GM21825 (cell line): ENCODE data around the gene SLC30A1.

Experiments
- ATAC-seq: cut with Tn5 transposase; IDR thresholded peaks from one replicate; pipeline ENCODE4 v1.9.1; 2021; ENCODE audit warnings: mild to moderate bottlenecking, moderate library complexity; ENCODE audit not compliant: unreplicated experiment

SLC30A1 gene

DNA sequence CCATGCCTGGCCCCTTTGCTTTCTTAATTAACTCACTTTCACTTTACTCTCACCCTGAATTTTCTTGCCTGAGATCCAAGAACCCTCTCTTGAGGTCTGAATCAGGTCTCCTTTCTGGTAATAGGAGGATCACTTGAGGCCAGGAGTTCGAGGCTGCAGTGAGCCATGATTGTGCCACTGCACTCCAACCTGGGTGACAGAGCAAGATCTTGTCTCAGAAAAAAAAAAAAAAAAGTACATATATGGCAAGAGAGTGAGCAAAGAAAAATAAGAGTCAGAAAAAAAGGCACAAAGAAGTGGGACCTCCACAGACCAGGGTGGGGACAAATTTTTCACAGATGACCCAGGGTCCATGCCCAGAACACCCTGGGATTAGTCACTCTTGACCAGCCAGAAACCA, 52.9 kb downstream of the SLC30A1 start:
- ATAC-seq = no peak

DNA sequence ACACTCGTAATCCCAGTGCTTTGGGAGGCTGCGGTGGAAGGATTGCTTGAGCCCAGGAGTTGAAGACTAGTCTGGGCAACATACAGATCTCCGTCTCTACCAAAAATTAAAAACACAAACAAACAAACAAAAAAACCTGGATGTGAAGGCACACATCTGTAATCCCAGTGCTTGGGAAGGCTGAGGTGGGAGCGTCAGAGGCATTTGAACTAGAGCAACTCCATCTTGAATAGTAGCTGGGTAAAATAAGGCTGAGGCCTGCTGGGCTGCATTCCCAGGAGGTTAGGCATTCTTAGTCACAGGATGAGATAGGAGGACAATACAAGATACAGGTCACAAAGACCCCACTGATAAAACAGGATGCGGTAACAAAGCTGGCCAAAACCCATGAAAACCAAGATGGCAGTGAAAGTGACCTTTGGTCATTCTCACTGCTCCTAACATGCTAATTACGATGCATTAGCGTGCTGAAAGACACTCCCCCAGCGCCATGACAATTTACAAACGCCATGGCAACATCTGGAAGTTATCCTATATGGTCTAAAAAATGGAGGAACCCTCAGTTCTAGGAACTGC, 53.8 kb downstream of the SLC30A1 start:
- no peak for ATAC-seq

DNA sequence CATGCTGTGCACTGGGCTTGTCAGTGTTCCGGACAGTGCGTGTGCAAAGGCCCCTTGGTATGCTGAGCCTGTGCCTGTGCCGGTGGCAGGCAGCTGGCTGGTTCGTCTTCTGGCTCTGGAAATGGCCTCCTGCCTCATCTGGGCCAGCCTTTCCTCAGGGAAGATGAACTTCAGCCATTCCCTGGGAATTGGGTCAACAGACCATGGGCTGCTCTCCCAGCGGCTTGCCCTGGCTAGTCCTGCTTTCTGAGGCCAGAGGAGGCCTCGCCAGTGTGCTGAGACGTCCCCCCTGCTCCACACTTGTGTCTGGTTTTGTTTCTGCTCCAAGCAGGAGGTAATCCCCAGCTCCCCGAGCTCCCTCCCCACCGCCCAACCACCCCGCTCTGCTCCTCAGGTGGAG, 54.4 kb downstream of the SLC30A1 start:
- ATAC-seq = no peak

- no peak for ATAC-seq
Measured at GRCh38 chr1:211522804-211523203, 56.2 kb downstream of the SLC30A1 start.
